ENCODE data around the gene SH3PXD2A.
"Not testable (repeated sequence)": the region's sequence is repeated elsewhere in the genome, so short reads cannot be mapped to it uniquely, and the experiment has no call there.

The SH3PXD2A gene

GRCh38 chr10:103791858-103792257 is 63.5 kb downstream of the SH3PXD2A start:
- DNase-seq (ENCODE audit: low read depth): no peak

GRCh38 chr10:103791291-103791690 is 64.1 kb downstream of the SH3PXD2A start:
- DNase-seq (ENCODE audit: low read depth): no peak

- no peak for DNase-seq (ENCODE audit: low read depth)
Observed at GRCh38 chr10:103790580-103790979, 64.8 kb downstream of the SH3PXD2A start.

GRCh38 chr10:103789771-103790201 is 65.6 kb downstream of the SH3PXD2A start:
- no peak for DNase-seq (ENCODE audit: low read depth)

- DNase-seq (ENCODE audit: low read depth): no peak
Observed at GRCh38 chr10:103789161-103789560, 66.2 kb downstream of the SH3PXD2A start.

- no peak for DNase-seq (ENCODE audit: low read depth)
Observed at GRCh38 chr10:103787331-103787730, 68.0 kb downstream of the SH3PXD2A start.

GRCh38 chr10:103786020-103786419 is 69.4 kb downstream of the SH3PXD2A start:
- no peak for DNase-seq (ENCODE audit: low read depth)

- DNase-seq (ENCODE audit: low read depth): no peak
Observed at GRCh38 chr10:103784723-103785418, 70.5 kb downstream of the SH3PXD2A start.

- DNase-seq (ENCODE audit: low read depth): no peak
Observed at GRCh38 chr10:103784089-103784488, 71.3 kb downstream of the SH3PXD2A start.

GRCh38 chr10:103783681-103784080 is 71.7 kb downstream of the SH3PXD2A start:
- DNase-seq (ENCODE audit: low read depth): no peak

- no peak for DNase-seq (ENCODE audit: low read depth)
Observed at GRCh38 chr10:103781329-103782061, 73.9 kb downstream of the SH3PXD2A start.

GRCh38 chr10:103780242-103781149 is 74.9 kb downstream of the SH3PXD2A start:
- DNase-seq (ENCODE audit: low read depth): no peak

- DNase-seq (ENCODE audit: low read depth): no peak
Observed at GRCh38 chr10:103778358-103779139, 76.8 kb downstream of the SH3PXD2A start.

GRCh38 chr10:103776878-103777591 is 78.3 kb downstream of the SH3PXD2A start:
- DNase-seq (ENCODE audit: low read depth): no peak

GRCh38 chr10:103775776-103776175 is 79.6 kb downstream of the SH3PXD2A start:
- no peak for DNase-seq (ENCODE audit: low read depth)

GRCh38 chr10:103772846-103773245 is 82.5 kb downstream of the SH3PXD2A start:
- not testable (repeated sequence) for DNase-seq (ENCODE audit: low read depth)

- peak; percentile 47 for DNase-seq (ENCODE audit: low read depth)
Observed at GRCh38 chr10:103772096-103772845, 83.1 kb downstream of the SH3PXD2A start.

GRCh38 chr10:103770139-103770538 is 85.2 kb downstream of the SH3PXD2A start:
- no peak for DNase-seq (ENCODE audit: low read depth)

GRCh38 chr10:103769176-103769575 is 86.2 kb downstream of the SH3PXD2A start:
- DNase-seq (ENCODE audit: low read depth): no peak

GRCh38 chr10:103768345-103768744 is 87.0 kb downstream of the SH3PXD2A start:
- DNase-seq (ENCODE audit: low read depth): no peak
